ENCODE measurements around the gene SLC27A1. TPM values are rescaled to one million over a fixed set of nuclear protein-coding genes. Genes with fewer than 3 reads are reported as not detected.

The SLC27A1 gene
- total and polyA plus RNA-seq, 2 experiments from 2014 or later, result 30.1 to 40.4 TPM

DNA sequence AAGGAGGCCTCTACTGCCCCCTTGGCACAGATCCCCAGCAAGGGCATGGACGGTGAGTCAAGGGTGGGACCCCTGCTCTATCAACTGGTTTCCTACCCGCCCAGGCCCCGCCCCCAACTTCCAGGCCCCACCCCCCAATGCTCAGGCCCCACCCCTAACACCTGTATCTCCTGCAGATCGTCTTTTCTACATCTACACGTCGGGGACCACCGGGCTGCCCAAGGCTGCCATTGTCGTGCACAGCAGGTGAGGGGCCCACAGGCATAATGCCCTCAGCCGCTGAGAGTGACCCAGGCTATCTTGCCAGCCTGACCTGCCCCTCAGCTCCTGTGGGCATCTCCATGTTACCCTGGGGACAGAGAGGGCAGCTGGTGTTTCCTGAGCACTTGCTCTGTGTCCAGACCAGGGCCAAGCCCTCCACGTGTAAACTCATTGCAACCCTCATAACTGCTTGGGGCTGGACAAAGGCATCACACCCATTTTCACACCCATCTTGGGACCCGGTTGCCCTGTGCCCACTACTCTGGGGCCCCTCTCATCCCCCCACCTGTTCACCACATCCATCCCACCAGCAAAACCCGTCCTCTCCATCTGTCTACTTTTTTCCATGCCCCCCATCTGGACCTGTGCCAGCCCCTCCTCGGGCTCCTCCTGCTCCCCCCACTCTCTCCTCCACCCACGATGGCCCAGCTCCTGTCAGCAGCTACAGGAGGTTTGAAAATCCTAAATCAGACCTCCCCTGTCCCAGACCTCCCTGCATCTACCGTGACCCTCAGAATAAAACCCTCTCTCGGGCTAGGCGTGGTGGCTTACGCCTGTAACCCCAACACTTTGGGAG lies 17.2 kb downstream of the SLC27A1 start:
- DNase-seq (ENCODE audit: low read depth in 1 of 2, low spot score in 1 of 2), result no peak
- peaks cover 5% of the 10 kb centered on the region for H3K4me1 ChIP-seq (ENCODE audit: low read depth)
- no peak overlapping the region for H3K27ac ChIP-seq
- TF ChIP-seq, protein P1, sequence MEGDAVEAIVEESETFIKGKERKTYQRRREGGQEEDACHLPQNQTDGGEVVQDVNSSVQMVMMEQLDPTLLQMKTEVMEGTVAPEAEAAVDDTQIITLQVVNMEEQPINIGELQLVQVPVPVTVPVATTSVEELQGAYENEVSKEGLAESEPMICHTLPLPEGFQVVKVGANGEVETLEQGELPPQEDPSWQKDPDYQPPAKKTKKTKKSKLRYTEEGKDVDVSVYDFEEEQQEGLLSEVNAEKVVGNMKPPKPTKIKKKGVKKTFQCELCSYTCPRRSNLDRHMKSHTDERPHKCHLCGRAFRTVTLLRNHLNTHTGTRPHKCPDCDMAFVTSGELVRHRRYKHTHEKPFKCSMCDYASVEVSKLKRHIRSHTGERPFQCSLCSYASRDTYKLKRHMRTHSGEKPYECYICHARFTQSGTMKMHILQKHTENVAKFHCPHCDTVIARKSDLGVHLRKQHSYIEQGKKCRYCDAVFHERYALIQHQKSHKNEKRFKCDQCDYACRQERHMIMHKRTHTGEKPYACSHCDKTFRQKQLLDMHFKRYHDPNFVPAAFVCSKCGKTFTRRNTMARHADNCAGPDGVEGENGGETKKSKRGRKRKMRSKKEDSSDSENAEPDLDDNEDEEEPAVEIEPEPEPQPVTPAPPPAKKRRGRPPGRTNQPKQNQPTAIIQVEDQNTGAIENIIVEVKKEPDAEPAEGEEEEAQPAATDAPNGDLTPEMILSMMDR (IDR thresholded peaks at IDR 0.05; ENCODE audit: low read depth, low read length), result no peak
- H3K27me3 ChIP-seq, result no peaks in the 10 kb centered on the region
- no peaks in the 10 kb centered on the region for H3K36me3 ChIP-seq
- H3K9me3 ChIP-seq (ENCODE audit: low read depth), result no peaks in the 10 kb centered on the region
- H3K4me3 ChIP-seq, result no peak overlapping the region

DNA sequence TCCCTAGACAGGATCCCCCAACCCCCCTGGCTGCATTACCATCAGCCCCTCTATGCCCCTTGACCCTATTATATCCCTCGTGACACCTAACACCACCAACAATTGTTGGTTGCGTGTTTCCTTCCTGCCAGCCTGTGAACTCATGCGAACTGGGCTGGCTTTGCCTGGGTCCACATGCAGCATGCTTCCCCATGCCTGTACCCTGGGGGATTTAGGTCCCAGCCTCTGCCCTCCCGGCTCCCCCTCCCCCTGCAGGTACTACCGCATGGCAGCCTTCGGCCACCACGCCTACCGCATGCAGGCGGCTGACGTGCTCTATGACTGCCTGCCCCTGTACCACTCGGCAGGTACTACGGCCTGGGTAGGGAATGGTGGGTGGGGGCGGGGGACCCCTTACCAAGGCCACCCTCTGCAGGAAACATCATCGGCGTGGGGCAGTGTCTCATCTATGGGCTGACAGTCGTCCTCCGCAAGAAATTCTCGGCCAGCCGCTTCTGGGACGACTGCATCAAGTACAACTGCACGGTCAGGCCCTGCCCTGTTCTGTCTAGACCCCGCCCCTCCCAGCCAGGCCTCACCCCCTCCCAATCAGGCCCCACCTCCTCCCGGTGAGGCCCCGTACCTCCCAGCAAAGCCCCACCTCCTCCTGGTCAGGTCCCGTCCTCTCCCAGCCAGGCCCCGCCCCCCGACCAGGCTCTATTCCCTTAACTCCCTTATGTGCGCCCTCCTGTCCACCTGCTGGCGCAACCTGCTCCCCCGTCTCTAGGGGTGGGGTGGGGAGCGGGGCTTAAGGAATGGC lies 18.5 kb downstream of the SLC27A1 start:
- Histone ChIP-seq H3K4me1 (ENCODE audit: low read depth) (peaks cover 5% of the 10 kb centered on the region), H3K4me3 (peak overlapping the region; percentile 3), H3K9me3 (ENCODE audit: low read depth) (no peaks in the 10 kb centered on the region), H3K36me3 (no peaks in the 10 kb centered on the region), H3K27me3 (no peaks in the 10 kb centered on the region), H3K27ac (no peak overlapping the region)
- DNase-seq (ENCODE audit: low read depth in 1 of 2, low spot score in 1 of 2), result peak; percentile 38 to 89
- TF ChIP-seq, protein P1 (IDR thresholded peaks at IDR 0.05; ENCODE audit: low read depth, low read length), result no peak

DNA sequence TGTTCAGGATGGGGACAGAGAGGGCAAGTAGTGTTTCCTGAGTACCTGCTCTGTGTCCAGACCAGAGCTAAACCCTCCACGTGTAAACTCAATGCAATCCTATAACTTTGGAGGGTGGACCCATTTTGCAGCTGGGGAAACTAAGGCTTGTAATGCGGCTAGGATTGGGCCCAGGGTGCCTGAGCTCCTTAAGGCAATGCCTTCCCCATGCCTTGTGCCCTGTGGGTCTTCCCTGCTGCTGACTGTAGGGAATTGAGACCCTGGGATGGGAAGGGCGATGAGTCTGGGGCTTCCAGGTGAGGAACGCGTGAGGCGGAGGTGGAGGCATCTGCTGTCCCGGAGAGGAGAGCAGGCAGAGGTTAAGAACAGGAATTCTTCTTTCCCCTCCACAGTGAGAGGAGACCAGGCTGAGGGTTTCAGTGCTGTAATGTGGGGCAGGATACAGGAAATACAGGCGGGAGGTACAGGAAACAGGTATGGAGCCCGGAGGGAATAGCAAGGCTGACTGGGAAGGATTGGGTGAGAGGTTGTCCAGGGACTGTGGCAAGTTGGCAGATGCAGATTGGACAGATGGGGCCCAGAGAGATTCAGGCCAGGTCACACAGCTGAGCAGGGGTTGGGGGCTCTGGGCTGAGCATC lies 19.2 kb downstream of the SLC27A1 start:
- no peak overlapping the region for H3K27ac ChIP-seq
- H3K4me1 ChIP-seq (ENCODE audit: low read depth), result peaks cover 5% of the 10 kb centered on the region
- H3K27me3 ChIP-seq, result no peaks in the 10 kb centered on the region
- no peak overlapping the region for H3K4me3 ChIP-seq
- TF ChIP-seq, protein P1 (IDR thresholded peaks at IDR 0.05; ENCODE audit: low read depth, low read length), result no peak
- no peaks in the 10 kb centered on the region for H3K9me3 ChIP-seq (ENCODE audit: low read depth)
- no peak for DNase-seq (ENCODE audit: low read depth in 1 of 2, low spot score in 1 of 2)
- H3K36me3 ChIP-seq, result no peaks in the 10 kb centered on the region

DNA sequence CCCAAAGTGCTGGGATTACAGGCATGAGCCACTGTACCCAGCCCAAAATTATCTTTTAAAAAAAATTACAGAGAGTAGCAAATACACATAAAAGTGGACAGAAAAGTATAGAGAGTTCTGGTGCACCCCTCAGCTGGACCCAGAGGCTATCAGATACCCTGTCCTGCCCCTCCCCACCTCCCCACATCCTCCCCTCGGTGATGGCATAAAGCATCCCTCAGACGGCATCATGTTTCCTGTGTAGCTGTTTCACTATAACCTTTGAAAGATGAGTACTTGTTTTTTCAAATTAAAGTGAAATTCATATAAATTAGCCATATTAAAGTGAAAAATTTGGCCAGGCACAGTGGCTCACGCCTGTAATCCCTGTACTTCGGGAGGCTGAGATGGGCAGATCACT lies 20.1 kb downstream of the SLC27A1 start:
- Histone ChIP-seq H3K9me3 (ENCODE audit: low read depth) (no peaks in the 10 kb centered on the region), H3K36me3 (no peaks in the 10 kb centered on the region), H3K27ac (no peak overlapping the region), H3K27me3 (no peaks in the 10 kb centered on the region), H3K4me3 (no peak overlapping the region), H3K4me1 (ENCODE audit: low read depth) (peaks cover 5% of the 10 kb centered on the region)
- TF ChIP-seq, protein P1 (IDR thresholded peaks at IDR 0.05; ENCODE audit: low read depth, low read length), result no peak
- DNase-seq (ENCODE audit: low read depth in 1 of 2, low spot score in 1 of 2), result no peak

DNA sequence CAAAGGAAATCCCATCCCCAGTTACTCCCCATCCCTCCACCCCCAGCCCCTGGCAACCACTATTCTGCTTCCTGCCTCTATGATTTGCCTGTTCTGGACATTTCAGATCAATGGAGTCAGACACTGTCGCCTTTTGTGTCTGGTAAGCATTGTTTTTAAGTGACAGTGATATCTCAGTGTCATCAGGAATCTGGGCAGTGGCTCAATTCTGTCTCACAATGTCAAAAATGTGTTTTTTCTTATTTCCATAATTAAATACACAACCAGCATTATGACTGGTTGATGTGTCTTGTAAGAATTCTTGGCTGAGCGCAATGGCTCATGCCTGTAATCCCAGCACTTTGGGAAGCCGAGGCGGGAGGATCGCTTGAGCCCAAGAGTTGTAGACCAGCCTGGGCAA lies 21.0 kb downstream of the SLC27A1 start:
- Histone ChIP-seq H3K4me3 (no peak overlapping the region), H3K4me1 (ENCODE audit: low read depth) (peaks cover 5% of the 10 kb centered on the region), H3K36me3 (no peaks in the 10 kb centered on the region), H3K27ac (no peak overlapping the region), H3K27me3 (no peaks in the 10 kb centered on the region), H3K9me3 (ENCODE audit: low read depth) (no peaks in the 10 kb centered on the region)
- TF ChIP-seq, protein P1 (IDR thresholded peaks at IDR 0.05; ENCODE audit: low read depth, low read length), result no peak
- DNase-seq (ENCODE audit: low read depth in 1 of 2, low spot score in 1 of 2), result no peak

All from cardiac muscle cell (in vitro differentiated cells and primary cell).